Progenitor cell of endocrine pancreas (in vitro differentiated cells): ENCODE data around the gene SYT8. TPM values are rescaled to one million over a fixed set of nuclear protein-coding genes. Genes with fewer than 3 reads are reported as not detected.

Source experiments
- DNase-seq: peaks from one replicate; pipeline ENCODE4 v3.0.0; 2021; ENCODE audit warnings: low spot score; ENCODE audit not compliant: unreplicated experiment
- H3K27ac Mint-ChIP-seq: 2 replicates; pipeline ENCODE4 v1.8.0; 2021; ENCODE audit warnings: mild to moderate bottlenecking, moderate library complexity, mixed read lengths
- H3K27me3 Mint-ChIP-seq: 2 replicates; pipeline ENCODE4 v1.8.0; 2021; ENCODE audit warnings: mixed read lengths
- H3K36me3 Mint-ChIP-seq: 2 replicates; pipeline ENCODE4 v1.8.0; 2022; ENCODE audit warnings: mixed read lengths; ENCODE audit not compliant: insufficient read depth
- H3K4me1 Mint-ChIP-seq: 2 replicates; pipeline ENCODE4 v1.8.0; 2021; ENCODE audit warnings: low read depth, mixed read lengths
- H3K4me3 Mint-ChIP-seq: 2 replicates; pipeline ENCODE4 v1.8.0; 2021; ENCODE audit warnings: low read depth, mild to moderate bottlenecking, moderate library complexity, mixed read lengths
- H3K9me3 Mint-ChIP-seq: 2 replicates; pipeline ENCODE4 v1.8.0; 2021; ENCODE audit warnings: low read depth, mixed read lengths
- total RNA-seq: library from RNA; stranded (reverse); gene quantifications from 2 replicates; pipeline ENCODE4 v1.2.1, GENCODE V29; 2021
- TF ChIP-seq, protein P1 (sequence below): fragments of 200-600 bp; sonication (generic); IDR thresholded peaks from one replicate; pipeline ENCODE4 v1.5.0; 2021; ENCODE audit warnings: antibody characterized with exemption, mild to moderate bottlenecking; ENCODE audit not compliant: unreplicated experiment

SYT8 gene
- total RNA-seq, 1 donor from 2014 or later: 1.5 TPM

DNA sequence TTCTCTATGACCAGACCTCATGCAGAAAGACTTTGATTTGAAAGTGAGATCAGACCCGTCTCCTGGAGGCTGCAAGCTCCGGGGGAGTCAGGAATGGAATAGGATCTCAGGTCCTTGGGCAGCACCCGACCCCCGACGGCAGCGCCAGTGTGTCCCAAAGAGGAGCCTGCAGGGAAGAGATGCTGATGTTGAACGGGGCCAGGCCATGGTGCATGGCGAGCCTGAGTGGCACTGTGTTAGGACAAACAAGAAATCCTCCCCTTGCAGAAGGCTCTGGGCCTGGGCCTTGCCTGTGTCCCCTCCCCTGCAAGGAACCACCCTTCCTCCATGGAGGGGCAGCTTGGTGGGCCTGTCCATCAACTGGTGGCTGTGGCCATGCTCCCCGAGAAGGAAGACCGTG, 20.1 kb upstream of the SYT8 start:
- no peak for DNase-seq
- no peaks in the 10 kb centered on the region for H3K36me3 Mint-ChIP-seq
- H3K9me3 Mint-ChIP-seq: peaks cover 1% of the 10 kb centered on the region
- H3K4me3 Mint-ChIP-seq: no peak overlapping the region
- H3K4me1 Mint-ChIP-seq: no peaks in the 10 kb centered on the region
- TF ChIP-seq, protein P1, sequence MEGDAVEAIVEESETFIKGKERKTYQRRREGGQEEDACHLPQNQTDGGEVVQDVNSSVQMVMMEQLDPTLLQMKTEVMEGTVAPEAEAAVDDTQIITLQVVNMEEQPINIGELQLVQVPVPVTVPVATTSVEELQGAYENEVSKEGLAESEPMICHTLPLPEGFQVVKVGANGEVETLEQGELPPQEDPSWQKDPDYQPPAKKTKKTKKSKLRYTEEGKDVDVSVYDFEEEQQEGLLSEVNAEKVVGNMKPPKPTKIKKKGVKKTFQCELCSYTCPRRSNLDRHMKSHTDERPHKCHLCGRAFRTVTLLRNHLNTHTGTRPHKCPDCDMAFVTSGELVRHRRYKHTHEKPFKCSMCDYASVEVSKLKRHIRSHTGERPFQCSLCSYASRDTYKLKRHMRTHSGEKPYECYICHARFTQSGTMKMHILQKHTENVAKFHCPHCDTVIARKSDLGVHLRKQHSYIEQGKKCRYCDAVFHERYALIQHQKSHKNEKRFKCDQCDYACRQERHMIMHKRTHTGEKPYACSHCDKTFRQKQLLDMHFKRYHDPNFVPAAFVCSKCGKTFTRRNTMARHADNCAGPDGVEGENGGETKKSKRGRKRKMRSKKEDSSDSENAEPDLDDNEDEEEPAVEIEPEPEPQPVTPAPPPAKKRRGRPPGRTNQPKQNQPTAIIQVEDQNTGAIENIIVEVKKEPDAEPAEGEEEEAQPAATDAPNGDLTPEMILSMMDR: no peak
- H3K27me3 Mint-ChIP-seq: peaks cover 13% of the 10 kb centered on the region
- no peak overlapping the region for H3K27ac Mint-ChIP-seq

- H3K27ac Mint-ChIP-seq: no peak overlapping the region
- H3K27me3 Mint-ChIP-seq: peaks cover 16% of the 10 kb centered on the region
- peaks cover under 1% of the 10 kb centered on the region for H3K4me1 Mint-ChIP-seq
- H3K9me3 Mint-ChIP-seq: no peaks in the 10 kb centered on the region
- TF ChIP-seq, protein P1: no peak
- DNase-seq: no peak
- H3K36me3 Mint-ChIP-seq: no peaks in the 10 kb centered on the region
- no peak overlapping the region for H3K4me3 Mint-ChIP-seq
Measured at GRCh38 chr11:1815311-1815710, 19.5 kb upstream of the SYT8 start.

DNA sequence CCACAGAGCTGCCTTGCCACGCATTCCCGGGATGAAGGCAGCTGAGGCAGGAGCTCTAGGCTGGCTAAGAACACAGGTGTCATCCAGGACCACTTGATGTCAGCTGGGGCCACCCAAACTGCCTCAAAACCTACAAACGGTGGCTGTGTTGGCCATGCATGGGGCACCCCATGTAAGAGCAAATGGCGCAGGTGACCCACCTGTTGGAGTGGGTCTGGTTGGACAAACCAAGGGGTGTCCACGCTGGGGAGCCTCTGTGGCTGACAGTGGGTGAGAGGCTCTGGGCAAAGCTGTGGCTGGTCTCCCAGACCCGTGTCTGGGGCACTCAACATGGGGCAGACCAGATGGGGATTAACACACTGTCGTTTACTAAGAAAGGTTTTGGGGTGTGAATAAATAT, 19.0 kb upstream of the SYT8 start:
- Mint-ChIP-seq H3K27ac (no peak overlapping the region), H3K4me1 (peaks cover 3% of the 10 kb centered on the region), H3K27me3 (peaks cover 17% of the 10 kb centered on the region), H3K4me3 (no peak overlapping the region), H3K36me3 (no peaks in the 10 kb centered on the region), H3K9me3 (no peaks in the 10 kb centered on the region)
- no peak for DNase-seq
- TF ChIP-seq, protein P1: no peak

DNA sequence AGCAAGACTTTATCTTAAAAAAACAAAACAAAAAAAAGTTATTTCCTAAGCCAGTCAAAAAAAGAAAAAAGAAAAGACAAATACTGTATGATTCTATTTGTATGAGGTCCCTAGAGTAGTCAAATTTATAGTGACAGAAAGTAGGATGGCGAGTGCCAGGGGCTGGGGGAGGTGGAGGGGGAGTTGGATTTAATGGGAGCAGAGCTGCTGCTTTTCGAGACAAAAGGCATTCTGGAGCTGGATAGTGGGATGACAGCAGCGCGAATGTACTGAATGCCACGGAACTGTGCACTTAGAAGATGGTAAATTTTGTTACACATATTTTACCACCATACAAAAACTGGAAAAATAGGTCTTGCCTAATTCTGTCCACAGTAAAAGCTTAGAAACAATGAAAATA, 17.8 kb upstream of the SYT8 start:
- Mint-ChIP-seq H3K36me3 (no peaks in the 10 kb centered on the region), H3K27ac (no peak overlapping the region), H3K27me3 (peaks cover 23% of the 10 kb centered on the region), H3K4me1 (peaks cover 3% of the 10 kb centered on the region), H3K4me3 (no peak overlapping the region), H3K9me3 (peaks cover 6% of the 10 kb centered on the region)
- DNase-seq: no peak
- TF ChIP-seq, protein P1: no peak

GRCh38 chr11:1817511-1817910, 17.3 kb upstream of the SYT8 start:
- peaks cover 3% of the 10 kb centered on the region for H3K4me1 Mint-ChIP-seq
- H3K27me3 Mint-ChIP-seq: peaks cover 20% of the 10 kb centered on the region
- no peaks in the 10 kb centered on the region for H3K36me3 Mint-ChIP-seq
- H3K4me3 Mint-ChIP-seq: no peak overlapping the region
- H3K27ac Mint-ChIP-seq: no peak overlapping the region
- DNase-seq: no peak
- TF ChIP-seq, protein P1: no peak
- H3K9me3 Mint-ChIP-seq: peaks cover 6% of the 10 kb centered on the region
